Choroid plexus epithelial cell (primary cell): ENCODE results near the gene GLIPR1L1.

Experiments used
- DNase-seq: peaks from one replicate; pipeline ENCODE4 v3.0.0-alpha.2; 2010; ENCODE audit warnings: low read depth
- H3K4me3 ChIP-seq: 2 replicates; pipeline ENCODE4 v1.5.1; 2011; ENCODE audit warnings: low read depth, mild to moderate bottlenecking, control low read depth, low read length, moderate library complexity
- TF ChIP-seq, protein P1 (sequence below): conservative IDR thresholded peaks from 2 replicates; pipeline ENCODE4 v1.5.1; 2011; ENCODE audit warnings: low read depth, mild to moderate bottlenecking, control low read depth, inconsistent platforms, low read length, moderate library complexity

The GLIPR1L1 gene, protein sequence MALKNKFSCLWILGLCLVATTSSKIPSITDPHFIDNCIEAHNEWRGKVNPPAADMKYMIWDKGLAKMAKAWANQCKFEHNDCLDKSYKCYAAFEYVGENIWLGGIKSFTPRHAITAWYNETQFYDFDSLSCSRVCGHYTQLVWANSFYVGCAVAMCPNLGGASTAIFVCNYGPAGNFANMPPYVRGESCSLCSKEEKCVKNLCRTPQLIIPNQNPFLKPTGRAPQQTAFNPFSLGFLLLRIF

DNA sequence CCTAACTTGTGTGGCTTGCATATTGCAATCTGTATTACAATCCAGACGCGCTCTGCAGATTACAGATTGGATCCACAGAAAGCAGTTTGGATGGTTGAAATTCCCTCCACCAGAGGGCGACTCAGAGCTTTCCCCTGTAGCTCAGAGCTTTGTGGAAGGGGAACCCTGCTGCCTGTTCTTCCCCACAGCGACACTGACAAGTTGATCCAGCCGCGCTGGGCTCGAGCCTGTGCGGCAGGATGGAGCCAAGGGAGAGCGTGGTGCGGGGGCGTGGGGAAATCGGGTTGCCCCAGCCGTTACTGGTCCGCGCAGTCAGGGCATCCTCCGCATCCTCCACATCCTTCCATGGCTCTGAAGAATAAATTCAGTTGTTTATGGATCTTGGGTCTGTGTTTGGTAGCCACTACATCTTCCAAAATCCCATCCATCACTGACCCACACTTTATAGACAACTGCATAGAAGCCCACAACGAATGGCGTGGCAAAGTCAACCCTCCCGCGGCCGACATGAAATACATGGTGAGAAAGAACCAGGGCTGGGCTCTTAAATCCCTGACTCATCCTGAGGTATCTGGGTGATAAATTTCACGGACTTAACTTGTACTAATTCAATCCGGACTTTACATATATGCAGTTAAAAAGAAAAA is at the start of gene GLIPR1L1:
Gene GLIPR1L1, plus strand, starts transcription at position 287 of the 647 bp plus-strand sequence. Its CDS starts 59 bp downstream, at position 346.
- TF ChIP-seq, protein P1, sequence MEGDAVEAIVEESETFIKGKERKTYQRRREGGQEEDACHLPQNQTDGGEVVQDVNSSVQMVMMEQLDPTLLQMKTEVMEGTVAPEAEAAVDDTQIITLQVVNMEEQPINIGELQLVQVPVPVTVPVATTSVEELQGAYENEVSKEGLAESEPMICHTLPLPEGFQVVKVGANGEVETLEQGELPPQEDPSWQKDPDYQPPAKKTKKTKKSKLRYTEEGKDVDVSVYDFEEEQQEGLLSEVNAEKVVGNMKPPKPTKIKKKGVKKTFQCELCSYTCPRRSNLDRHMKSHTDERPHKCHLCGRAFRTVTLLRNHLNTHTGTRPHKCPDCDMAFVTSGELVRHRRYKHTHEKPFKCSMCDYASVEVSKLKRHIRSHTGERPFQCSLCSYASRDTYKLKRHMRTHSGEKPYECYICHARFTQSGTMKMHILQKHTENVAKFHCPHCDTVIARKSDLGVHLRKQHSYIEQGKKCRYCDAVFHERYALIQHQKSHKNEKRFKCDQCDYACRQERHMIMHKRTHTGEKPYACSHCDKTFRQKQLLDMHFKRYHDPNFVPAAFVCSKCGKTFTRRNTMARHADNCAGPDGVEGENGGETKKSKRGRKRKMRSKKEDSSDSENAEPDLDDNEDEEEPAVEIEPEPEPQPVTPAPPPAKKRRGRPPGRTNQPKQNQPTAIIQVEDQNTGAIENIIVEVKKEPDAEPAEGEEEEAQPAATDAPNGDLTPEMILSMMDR = peak; percentile 91
- DNase-seq = peak; percentile 95
- peak within 1 kb of the TSS; percentile 72 for H3K4me3 ChIP-seq

DNA sequence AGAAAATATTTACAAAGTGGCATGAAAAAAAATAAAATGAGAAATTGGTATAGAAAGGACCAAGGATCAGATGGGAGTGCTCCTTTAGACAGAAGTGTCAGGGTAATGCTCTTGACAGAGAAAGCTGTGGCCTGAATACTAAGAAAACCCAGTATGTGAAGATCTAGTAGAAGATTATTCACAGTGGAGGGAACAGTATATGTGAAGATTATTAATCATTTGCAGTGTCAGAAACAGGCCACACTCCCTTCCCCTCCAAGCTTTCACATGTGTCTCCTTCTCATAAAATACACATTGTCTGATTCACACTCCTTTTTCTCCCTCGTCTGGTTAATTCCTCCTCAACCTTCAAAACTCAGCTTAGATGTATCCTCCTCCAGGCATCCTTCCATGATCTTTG is 45.6 kb upstream of the GLIPR1L1 start:
- H3K4me3 ChIP-seq = no peak overlapping the region
- TF ChIP-seq, protein P1 = no peak
- DNase-seq = no peak

DNA sequence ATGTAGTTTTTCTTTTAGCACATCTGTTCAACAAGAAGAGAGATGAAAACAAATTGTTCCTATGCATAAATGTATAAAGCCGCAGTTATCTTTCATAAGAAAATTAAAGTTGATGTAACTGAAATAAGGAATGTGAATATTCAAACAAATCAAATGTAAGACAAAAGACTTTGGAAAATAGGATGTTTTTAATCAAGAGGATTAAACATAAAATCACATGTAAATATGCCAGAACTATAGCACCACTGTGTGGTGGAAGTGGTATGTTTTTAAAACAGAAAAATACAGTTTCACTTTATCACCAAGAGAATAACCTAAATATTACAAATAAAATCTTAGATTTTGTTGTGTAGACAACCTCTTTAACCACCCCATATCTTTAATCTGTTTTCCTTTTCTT is 44.7 kb upstream of the GLIPR1L1 start:
- peak; percentile 58 for DNase-seq

GRCh38 chr12:75291014-75291413 is 43.5 kb upstream of the GLIPR1L1 start:
- DNase-seq = peak; percentile 7
- H3K4me3 ChIP-seq = no peak overlapping the region
- TF ChIP-seq, protein P1 = no peak

More for the DNA sequence above, 44.7 kb upstream of the GLIPR1L1 start:
- H3K4me3 ChIP-seq = no peak overlapping the region
- TF ChIP-seq, protein P1 = peak; percentile 45

GRCh38 chr12:75294336-75294735 is 40.1 kb upstream of the GLIPR1L1 start:
- TF ChIP-seq, protein P1 = no peak
- H3K4me3 ChIP-seq = no peak overlapping the region
- DNase-seq = no peak

DNA sequence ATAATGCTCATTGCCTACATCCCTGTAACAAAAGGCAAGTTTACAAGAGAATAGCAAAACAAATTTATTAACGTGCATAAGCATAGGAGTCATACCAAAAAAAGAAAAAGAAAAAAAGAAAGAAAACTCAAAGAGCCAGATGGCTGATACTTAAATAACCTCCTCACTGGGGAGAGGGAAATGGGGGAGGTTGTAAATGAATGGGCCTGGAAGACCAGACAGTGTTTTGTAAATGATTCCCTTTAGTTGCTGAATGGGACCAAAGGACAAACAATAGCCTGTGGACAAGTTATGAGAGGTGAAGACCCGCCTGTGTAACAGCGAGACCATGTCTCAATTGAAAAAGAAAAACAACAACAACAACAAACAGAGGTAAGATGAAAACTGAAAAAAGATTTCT is 39.7 kb upstream of the GLIPR1L1 start:
- no peak overlapping the region for H3K4me3 ChIP-seq
- TF ChIP-seq, protein P1 = no peak
- DNase-seq = no peak
